GM10266 (cell line): ENCODE data around the gene GGNBP2.

ENCODE experiments used
- DNase-seq: peaks from one replicate; pipeline ENCODE4 v3.0.0; 2012; ENCODE audit errors: extremely low spot score
- TF ChIP-seq, protein P1 (sequence below): IDR thresholded peaks from 2 replicates; pipeline ENCODE4 v1.5.1; 2012; ENCODE audit warnings: mild to moderate bottlenecking, low read depth; ENCODE audit not compliant: control insufficient read depth, insufficient read depth; ENCODE audit errors: missing control alignments

The GGNBP2 gene

GRCh38 chr17:36545465-36546417 is 1.0 kb downstream of the GGNBP2 start:
- TF ChIP-seq, protein P1, sequence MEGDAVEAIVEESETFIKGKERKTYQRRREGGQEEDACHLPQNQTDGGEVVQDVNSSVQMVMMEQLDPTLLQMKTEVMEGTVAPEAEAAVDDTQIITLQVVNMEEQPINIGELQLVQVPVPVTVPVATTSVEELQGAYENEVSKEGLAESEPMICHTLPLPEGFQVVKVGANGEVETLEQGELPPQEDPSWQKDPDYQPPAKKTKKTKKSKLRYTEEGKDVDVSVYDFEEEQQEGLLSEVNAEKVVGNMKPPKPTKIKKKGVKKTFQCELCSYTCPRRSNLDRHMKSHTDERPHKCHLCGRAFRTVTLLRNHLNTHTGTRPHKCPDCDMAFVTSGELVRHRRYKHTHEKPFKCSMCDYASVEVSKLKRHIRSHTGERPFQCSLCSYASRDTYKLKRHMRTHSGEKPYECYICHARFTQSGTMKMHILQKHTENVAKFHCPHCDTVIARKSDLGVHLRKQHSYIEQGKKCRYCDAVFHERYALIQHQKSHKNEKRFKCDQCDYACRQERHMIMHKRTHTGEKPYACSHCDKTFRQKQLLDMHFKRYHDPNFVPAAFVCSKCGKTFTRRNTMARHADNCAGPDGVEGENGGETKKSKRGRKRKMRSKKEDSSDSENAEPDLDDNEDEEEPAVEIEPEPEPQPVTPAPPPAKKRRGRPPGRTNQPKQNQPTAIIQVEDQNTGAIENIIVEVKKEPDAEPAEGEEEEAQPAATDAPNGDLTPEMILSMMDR = no peak
- DNase-seq = peak; percentile 97

DNA sequence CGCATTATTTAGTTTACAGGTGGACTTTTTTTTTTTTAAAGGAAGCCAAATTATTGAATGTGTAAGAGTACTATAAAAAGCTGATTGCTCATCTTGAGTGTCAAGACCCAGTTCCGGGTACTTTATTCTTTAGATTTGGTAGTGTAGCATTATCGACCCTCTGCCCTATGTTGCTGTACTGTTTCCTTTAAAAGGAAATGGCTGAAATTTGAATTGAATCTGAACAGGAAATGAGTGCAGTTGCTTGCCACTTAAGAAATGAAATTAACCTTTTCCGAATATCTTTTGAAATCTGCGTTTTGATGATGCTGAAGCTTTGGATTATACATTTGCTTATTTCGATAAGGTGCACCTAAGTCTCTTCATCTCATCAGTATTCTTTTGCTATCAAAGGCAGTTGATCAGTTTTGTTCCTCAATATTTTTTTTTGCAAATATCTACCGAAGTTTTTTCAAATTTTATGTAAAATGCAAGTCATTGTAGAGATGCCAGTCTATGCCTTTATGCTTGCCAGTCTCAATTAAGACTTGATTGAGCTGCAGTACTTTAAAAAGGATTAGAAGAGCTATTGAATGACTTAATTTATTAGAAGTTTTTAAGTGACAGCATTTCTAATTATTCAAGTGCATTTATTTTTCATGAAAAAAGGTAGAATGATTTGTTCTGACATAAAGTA is 1.8 kb downstream of the GGNBP2 start:
- TF ChIP-seq, protein P1 = no peak
- DNase-seq = no peak

- TF ChIP-seq, protein P1 = no peak
- no peak for DNase-seq
Observed at GRCh38 chr17:36547776-36548175, 3.1 kb downstream of the GGNBP2 start.

- TF ChIP-seq, protein P1 = no peak
- DNase-seq = peak; percentile 39
Observed at GRCh38 chr17:36550491-36551417, 6.0 kb downstream of the GGNBP2 start.

GRCh38 chr17:36553459-36553858 is 8.7 kb downstream of the GGNBP2 start:
- DNase-seq = no peak
- TF ChIP-seq, protein P1 = no peak

DNA sequence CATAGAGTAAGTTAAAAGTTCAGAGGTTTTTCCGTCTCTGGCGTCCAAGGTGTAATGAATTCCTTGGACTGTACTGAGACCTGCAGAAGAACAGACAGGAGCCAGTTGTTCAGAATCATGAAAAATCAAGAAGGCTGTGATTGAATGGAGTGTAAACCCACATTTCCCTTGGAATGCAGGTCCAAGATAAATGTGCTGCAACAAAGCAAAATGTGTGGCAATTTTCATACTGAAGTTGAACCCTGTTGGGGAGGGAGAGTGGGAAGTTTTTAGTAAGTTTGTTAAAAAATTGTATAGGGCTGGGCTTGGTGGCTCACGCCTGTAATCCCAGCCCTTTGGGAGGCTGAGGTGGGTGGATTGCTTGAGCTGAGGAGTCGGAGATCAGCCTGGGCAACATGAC is 21.4 kb downstream of the GGNBP2 start:
- TF ChIP-seq, protein P1 = no peak
- DNase-seq = no peak
